NB4 (cell line): ENCODE results near the gene MRPL43.

ENCODE experiments used
- DNase-seq: peaks from one replicate; pipeline ENCODE4 v3.0.0; 2010; ENCODE audit warnings: low read depth
- H3K4me3 ChIP-seq: one replicate; pipeline ENCODE4 v1.5.1; 2011; ENCODE audit warnings: mild to moderate bottlenecking, low read depth, low read length, moderate library complexity
- CTCF ChIP-seq: IDR thresholded peaks from one replicate; pipeline ENCODE4 v1.5.1; 2012; ENCODE audit warnings: low read depth, low read length
- MAX ChIP-seq: IDR thresholded peaks from 2 replicates; pipeline ENCODE4 v1.6.1; 2011; ENCODE audit warnings: low read depth, low read length
- MYC ChIP-seq: IDR thresholded peaks from 2 replicates; pipeline ENCODE4 v1.6.1; 2011; ENCODE audit warnings: low read depth, low read length
- POLR2A ChIP-seq: IDR thresholded peaks from 2 replicates; pipeline ENCODE4 v1.6.1; 2011; ENCODE audit warnings: mild to moderate bottlenecking; ENCODE audit not compliant: insufficient read length; ENCODE audit errors: extremely low read depth

Gene MRPL43

GRCh38 chr10:100948916-100949315, 38.4 kb downstream of the MRPL43 start:
- no peak for TF ChIP-seq POLR2A
- TF ChIP-seq MAX: no peak
- no peak for TF ChIP-seq CTCF
- no peak for TF ChIP-seq MYC
- no peak for DNase-seq
- no peak overlapping the region for H3K4me3 ChIP-seq

GRCh38 chr10:100945754-100946153, 41.5 kb downstream of the MRPL43 start:
- no peak for DNase-seq
- no peak overlapping the region for H3K4me3 ChIP-seq
- TF ChIP-seq MAX (no peak), MYC (no peak), POLR2A (no peak), CTCF (no peak)

- DNase-seq: no peak
- H3K4me3 ChIP-seq: no peak overlapping the region
- no peak for TF ChIP-seq MAX
- no peak for TF ChIP-seq POLR2A
- TF ChIP-seq CTCF: no peak
Measured at GRCh38 chr10:100943508-100943907, 43.8 kb downstream of the MRPL43 start.

- no peak overlapping the region for H3K4me3 ChIP-seq
- no peak for DNase-seq
- no peak for TF ChIP-seq CTCF
- no peak for TF ChIP-seq POLR2A
- no peak for TF ChIP-seq MYC
- no peak for TF ChIP-seq MAX
Measured at GRCh38 chr10:100942229-100942628, 45.1 kb downstream of the MRPL43 start.

GRCh38 chr10:100939763-100940344, 47.4 kb downstream of the MRPL43 start:
- TF ChIP-seq POLR2A: no peak
- no peak for TF ChIP-seq MYC
- TF ChIP-seq CTCF: no peak
- TF ChIP-seq MAX: no peak
- DNase-seq: no peak
- H3K4me3 ChIP-seq: no peak overlapping the region
